GM18951 (cell line): Measurements from ENCODE around the gene SNAP47.

Source experiments
- POLR2A ChIP-seq: IDR thresholded peaks from 4 replicates; pipeline ENCODE4 v1.6.1; 2011; ENCODE audit warnings: mild to moderate bottlenecking; ENCODE audit not compliant: insufficient read length, insufficient read depth; ENCODE audit errors: extremely low read depth
- in situ Hi-C: fragments of 300-500 bp; cut with MboI; formaldehyde crosslinking; loops from one replicate; pipeline ENCODE4 v1.12.0; 2022; ENCODE audit warnings: low sequenced_read_pairs, mixed read lengths, inconsistent platforms; ENCODE audit not compliant: unreplicated experiment

The SNAP47 gene

DNA sequence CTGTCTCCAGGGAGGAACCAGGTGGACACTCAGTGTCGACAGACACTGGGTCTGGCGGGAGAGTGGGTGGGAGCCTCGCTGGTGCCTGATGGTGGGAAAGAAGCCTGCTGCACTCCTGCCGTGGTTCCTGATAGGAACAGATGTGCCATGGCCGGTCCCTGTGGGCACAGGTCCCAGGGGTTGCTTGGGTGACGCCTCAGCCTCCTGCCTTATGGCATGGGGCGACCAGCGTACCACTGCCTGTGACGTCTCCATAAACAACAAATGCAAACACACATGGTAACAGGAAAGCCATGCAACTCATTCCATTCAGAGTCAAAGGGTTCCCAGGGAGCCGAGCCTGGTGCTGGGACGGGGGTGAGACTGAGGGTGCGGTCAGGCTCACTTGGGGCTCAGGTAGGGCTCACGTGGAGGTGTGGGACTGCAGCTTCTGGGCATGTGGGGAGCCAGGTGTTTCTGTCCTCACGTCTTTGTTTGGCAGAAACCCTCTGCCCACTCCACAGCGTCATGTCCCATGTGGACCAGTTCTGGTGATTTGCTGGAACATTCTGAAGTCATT lies 34.8 kb downstream of the SNAP47 start:
- in situ Hi-C loops = no loop called here
- TF ChIP-seq POLR2A = no peak

DNA sequence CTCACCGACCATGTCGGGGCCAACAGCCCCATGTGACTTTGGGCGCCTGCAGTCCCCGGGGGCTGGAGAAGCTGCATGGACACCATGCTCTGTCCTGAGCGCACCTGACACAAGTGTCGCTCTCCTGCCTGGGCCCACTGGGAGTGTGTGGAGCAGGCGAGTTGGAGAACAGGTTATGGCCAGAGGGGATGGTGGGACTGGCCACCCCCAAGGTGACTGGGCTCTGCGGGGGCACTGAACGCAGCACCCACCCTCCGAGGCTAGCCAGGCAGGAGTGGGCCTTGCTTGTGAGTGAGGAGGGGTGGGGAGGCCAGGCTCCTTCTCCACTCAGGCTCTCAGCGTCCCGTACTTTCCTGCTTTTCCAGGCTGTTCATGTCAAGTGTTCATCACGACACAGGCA lies 35.6 kb downstream of the SNAP47 start:
- in situ Hi-C loops = no loop called here
- TF ChIP-seq POLR2A = no peak

DNA sequence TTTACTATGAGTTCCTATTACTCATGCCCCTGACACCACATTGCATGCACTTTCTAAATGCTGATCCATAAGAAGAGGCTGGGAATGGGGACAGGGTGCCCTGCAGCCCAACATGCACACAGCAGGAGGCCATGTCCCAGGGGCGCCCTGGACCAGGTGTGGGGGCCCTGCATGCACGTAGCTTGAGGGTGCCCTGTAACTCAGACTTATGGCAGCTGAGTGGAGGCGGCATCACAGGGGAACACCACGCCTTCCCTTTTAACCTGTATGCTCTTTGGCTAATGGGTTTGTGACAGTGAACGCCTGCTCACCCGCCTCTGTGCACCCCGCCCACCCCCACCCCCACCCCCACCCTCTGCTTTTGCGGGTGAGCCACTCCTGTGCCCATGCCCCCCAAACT lies 36.1 kb downstream of the SNAP47 start:
- in situ Hi-C loops = no loop called here
- no peak for TF ChIP-seq POLR2A

DNA sequence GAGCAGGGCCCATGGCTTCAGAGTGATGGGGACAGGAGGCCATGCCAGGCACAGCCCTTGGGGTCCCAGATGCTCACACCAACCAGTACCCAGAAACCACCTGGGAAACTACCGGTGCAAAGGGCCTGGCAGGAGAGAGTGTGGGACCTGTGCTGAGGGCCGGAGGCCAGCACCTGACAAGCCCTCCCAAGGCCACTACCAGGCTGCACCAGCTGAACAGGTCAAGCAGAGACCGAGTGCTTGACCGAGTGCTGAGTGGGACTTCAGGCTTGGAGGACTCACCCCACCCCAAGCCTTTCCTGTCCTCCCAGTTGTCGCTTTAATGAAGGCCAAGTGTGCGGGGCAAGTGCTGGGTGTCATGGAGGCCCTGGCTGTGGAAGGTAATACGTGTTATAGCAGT lies 36.5 kb downstream of the SNAP47 start:
- in situ Hi-C loops = no loop called here
- TF ChIP-seq POLR2A = no peak

DNA sequence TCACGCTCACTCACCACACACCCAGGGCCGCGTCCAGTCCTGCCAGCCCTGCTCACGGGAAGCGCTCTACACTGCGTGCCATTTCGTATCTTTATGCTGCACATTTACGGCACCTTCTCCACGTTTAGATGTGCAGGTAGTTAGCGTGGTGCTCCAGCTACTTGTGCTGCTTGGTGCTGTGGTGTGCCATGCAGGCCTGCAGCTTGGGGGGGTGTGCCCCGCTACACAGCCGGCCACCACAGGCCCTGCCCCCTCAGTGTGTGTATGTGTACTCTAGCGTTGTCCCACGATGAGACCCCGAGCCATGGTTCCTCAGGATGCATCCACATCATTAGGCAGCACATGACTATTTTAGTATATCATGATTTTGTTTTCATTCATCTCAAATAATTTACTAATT lies 38.3 kb downstream of the SNAP47 start:
- TF ChIP-seq POLR2A = no peak
- in situ Hi-C loops = no loop called here

DNA sequence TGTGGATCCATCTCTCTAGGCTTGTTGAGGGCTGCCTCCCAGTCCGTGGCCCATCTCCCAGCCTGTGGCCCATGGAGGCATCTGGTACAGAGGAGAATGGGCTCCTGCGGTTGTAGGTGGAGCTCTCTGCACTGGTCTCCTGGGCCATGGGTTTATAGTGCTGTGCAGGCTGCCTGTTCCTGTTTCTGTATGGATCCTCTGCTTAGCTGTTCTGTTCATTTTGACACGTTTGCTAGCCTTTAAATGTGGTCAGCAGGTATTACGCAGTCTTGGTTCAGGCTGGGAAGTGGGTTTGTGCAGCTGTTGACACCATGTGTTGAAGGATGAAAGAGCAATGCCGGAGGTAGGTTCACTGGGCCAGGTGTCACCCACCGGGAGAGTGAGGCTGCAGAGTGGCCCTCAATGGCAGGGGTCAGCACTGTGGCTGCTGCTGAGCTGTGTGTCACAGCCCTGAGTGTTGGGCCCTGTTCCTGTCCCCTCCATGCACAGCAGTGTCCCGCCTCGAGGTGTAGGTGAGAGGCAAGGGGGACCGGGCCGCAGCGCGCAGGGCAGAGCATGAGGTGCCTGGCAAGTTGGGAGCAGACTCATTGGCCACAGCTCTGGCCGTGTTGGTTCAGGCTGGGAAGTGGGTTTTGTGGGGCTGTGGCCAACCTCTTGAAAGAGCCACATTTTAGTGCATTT lies 39.0 kb downstream of the SNAP47 start:
- in situ Hi-C loops = no loop called here
- no peak for TF ChIP-seq POLR2A

DNA sequence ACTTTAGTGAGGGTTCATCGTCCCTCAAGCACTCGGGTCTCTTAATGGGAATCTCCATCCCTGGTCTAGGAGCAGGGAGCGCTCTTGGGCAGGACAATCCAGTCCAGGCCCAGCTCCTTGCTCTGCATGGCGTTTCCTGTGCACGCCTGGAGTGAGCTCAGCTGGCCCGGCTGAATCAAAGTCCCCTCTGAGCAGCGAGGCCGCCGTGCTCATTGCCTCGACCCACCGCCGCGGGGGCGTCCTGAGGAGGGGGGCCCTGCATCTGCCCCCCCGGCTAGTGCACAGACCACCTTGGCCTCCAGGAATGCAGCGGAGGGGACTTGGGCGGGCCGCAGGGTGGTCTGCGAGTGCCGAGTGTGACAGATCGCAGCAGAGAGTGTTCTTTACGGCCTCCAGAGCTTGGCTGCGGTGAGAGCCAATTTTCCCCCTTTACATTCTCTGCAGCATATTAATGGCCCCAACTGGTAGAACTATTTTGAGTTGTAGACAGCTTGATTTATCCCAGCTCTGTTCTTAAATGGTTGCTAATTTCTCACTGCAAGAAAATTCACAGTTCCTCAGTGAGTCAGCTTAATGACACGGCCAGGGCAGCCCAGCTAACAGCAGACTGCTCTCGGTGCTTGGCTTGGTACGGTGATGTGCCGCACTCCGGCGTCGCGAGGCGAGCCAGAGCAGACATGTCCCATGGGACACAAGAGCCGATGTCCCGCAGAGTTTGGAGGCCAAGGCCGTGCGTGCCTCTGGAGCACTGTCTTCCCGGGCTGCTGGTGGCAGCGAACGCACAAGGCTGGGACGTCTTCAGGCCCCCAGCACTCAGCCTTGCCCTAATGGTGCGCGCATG lies 39.8 kb downstream of the SNAP47 start:
- TF ChIP-seq POLR2A = no peak
- in situ Hi-C loops = no loop called here

DNA sequence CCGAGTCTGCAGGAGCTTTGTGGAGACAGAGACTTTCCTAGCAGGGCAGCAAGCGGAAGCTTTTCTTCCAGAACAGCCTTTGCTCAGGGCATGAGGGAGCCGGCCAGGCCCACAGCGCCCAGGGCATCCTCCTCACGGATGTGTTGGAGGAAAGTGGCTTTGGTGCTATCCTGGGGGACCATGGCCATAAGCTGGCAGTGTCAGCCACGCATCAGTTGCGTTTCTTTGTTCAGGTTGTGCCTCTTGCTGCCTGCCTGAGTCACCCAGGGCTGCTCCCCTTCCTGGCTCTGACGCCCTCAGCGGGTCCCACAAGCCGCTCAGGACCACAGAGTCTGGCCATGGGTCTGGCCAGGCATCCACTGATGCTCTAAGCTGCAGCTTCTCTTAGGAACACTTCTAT lies 40.6 kb downstream of the SNAP47 start:
- TF ChIP-seq POLR2A = no peak
- in situ Hi-C loops = no loop called here

DNA sequence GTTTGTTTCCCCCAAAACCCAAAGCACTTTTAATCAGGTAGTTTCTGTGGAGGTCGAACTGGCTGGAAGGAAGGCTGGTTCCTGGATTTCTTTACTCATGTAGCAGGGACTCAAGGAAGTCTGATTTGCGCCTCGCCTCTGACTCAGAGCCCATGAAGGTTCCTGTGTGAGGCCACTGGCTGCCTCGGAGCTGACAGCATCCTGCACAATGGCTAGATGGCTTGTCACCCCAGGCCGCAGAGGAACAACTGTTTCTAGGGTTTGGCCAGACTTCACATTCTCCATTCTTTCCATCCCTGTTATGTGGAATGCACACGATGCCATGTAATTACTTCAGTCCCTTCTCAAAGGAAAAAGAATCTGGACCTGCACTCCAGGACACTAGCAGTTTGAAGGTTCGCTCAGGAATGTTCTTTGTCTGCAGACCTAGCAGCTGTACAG lies 41.1 kb downstream of the SNAP47 start:
- in situ Hi-C loops = no loop called here
- TF ChIP-seq POLR2A = no peak

DNA sequence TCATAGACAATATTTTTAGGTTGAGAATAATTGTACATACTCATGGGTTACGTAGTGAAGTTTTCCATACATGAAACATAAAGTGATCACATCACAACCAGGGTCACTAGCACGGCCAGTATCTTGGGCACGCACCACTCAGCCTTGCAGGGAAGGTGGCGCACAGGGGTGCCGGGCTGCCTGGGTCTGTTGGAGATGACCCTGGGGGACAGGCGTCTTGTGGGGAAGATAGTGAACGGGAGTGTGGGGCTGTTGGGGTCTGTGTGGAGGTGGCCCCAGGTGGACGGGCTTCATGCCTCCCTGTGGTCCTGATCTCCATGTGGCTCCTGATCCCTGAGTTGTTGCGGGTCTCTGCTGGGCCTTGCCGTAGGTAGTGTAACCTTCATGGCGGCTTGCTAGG lies 41.9 kb downstream of the SNAP47 start:
- TF ChIP-seq POLR2A = no peak
- in situ Hi-C loops = no loop called here

DNA sequence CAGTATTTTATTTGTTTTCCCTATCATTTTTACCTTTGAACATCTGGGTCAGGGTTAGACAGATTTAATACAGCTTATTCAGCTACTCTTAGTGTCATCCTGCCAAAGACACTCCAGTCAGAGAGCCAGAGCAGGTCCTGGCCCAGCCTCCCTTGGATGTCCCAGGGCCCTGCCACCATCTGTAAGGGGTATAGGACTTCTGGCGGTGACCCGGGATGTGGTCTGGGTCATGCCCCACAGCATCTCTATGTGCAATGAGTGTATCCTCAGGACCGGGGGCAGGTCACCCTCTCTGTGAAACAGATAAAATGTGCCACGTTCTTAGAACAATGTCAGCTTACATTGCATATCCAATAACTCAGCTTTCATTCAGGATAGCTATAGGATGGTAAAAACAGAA lies 42.4 kb downstream of the SNAP47 start:
- TF ChIP-seq POLR2A = no peak
- in situ Hi-C loops = no loop called here

DNA sequence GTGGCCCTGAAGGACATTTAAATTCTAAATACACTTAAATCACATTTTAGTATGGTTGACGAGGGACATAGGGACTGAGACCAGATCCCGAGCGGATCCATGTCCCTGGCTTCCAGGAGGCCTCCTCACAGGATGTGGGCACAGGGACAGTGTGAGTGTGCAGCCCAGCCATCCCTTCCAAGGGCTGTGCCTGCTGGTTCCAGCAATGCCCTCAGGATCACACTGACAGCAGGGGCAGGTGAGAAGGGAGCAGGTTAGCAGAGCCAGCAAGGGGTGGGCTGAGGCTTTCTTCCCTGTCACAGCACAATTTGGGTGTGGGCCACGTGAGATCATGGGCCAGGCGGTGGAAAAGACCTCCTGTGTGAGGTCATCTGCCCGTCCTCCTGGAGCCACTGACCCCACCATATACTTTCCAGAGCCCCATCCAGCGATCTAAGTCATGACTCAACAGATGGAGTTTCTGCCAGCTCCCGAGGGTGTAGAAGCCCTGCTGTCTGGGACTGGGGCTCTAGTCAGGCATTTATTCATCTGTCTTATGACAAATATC lies 43.2 kb downstream of the SNAP47 start:
- in situ Hi-C loops = no loop called here
- TF ChIP-seq POLR2A = no peak

DNA sequence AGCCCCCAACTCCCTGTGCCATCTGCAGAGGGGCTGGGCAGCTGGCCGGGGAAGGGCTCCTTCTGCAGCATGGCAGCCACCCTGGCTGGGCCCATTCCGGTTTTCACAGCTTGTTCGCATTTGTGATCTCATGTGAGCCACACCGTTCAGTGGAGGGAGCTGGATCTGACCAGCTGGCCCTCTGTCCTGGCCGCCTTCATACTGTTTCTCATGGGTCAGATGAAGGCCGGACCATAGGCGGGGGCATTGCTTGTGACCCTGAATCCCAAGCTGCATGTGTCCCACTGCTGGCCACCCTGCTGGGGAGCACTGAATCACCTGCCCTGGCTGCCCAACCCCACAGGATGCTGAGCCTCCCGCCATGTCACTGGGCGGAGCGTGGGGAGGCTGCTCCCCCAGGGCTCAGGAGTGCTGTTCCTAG lies 43.8 kb downstream of the SNAP47 start:
- no peak for TF ChIP-seq POLR2A
- in situ Hi-C loops = no loop called here
